Hair follicular keratinocyte (primary cell): ENCODE data around the gene CASP5. TPM values are rescaled to one million over a fixed set of nuclear protein-coding genes. Genes with fewer than 3 reads are reported as not detected.

Experiments
- total RNA-seq: library from RNA; depleted of rRNA; stranded (reverse); fragments of >200 nt; gene quantifications from 2 replicates; pipeline ENCODE4 v1.2.3, GENCODE V29; 2015

The CASP5 gene
- not detected in 2 replicates for total RNA-seq

GRCh38 chr11:105023003-105023402, at the start of gene CASP5:
CASP5 (minus strand) TSS chr11:105023168; CDS start chr11:105023136, 32 bp downstream.

DNA sequence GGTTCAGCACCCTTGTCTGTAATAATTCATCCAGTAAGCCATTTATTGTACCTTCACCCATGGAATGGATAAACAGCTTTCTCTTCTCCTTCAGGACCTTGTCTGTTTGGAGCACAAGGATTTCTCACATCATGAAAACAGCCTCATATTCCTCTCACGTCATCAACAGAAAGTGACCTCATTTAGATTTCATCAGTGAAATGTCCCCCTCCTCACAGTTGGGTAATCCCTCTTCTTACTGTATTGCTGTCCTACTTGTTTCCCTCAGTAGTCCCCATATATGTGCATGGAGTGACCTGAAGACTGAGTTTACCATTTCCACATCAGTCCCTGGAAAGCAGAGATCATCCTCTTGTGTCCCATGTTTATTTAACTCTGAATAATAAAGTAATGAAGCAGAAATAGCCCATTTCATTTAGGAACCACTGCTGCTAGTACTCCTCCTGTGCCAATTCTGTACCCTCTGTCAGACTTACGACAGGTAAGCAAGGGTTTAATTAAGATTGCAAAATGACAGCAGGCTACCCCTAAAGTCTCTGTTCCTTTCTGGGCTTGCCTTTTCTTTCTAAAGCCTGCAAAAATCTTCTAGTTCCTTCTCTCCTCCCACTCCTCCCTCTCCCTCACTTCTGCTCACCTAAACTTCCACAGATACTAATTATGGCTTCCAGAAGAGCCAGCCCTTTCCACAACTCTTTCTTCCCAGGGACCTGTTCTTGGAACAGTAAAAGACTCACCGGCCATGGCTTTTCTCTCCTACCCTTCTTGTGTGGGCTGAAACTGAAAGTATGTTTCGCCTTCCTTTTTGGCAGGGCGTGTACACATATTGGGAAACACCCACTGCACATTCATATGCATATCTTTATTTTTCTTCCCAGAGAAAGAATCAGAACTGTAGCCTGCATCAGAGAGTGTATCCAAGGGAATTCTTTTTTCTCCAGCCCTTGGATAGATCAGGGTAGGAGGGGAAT, 21.9 kb upstream of the CASP5 start, which contains the start of gene CARD16:
Gene CARD16, minus strand, starts transcription at position 779 of the 968 bp plus-strand sequence. Its CDS starts 38 bp downstream, at position 741.

GRCh38 chr11:105034813-105035620, 12.0 kb upstream of the CASP5 start, which contains the start of gene CASP1:
CASP1 (minus strand) TSS chr11:105035144; CDS start chr11:105035113, 31 bp downstream.

DNA sequence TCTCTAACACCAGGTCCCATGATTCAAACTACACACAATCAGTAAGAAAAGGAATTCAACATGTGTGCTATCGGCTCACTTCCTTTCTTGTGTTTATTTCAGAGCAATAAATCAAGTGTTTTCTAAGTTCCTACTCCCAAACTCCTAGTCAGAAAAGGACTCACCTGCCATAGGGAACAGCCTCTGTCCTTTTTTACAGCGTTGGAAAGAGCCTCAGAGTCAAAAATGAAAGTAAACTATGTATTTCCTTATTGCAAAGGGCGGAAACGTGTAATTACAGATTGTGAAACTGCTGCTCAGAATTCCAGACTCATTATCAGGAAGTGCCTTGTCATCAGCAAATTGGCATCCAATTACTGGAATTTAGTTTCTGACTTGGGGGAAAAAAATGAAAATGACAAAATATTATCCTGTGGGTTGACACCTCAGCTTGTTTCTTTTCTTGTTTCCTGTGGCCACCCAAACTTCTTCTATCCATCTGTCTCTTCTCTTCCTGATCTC, 54.6 kb downstream of the CASP5 start, which contains the start of gene CASP4:
Gene CASP4, minus strand, starts transcription at position 220 of the 501 bp plus-strand sequence. Its CDS starts 49 bp downstream, at position 171.

Other genes starting within 250 kb of the CASP5 start
- not detected in 2 replicates for gene CASP12, start 124.7 kb downstream of the CASP5 start, total RNA-seq
- 126 and 167 TPM in 2 replicates for gene CASP4, start 54.6 kb downstream of the CASP5 start, total RNA-seq
- 40.6 and 50.5 TPM in 2 replicates for gene CASP1, start 12.0 kb upstream of the CASP5 start, total RNA-seq
- 5.5 and 7.5 TPM in 2 replicates for gene CARD16, start 22.2 kb upstream of the CASP5 start, total RNA-seq
- 0.19 and 4.1 TPM in 2 replicates for gene CARD18, start 116.6 kb upstream of the CASP5 start, total RNA-seq